CD4-positive, alpha-beta memory T cell (primary cell): ENCODE data around the gene SLC25A25. TPM values are rescaled to one million over a fixed set of nuclear protein-coding genes. Genes with fewer than 3 reads are reported as not detected.

Experiments used
- CTCF ChIA-PET: fragments of 350-600 bp; sonication (Branson Sonifier 250); formaldehyde crosslinking; loops from one replicate; lab custom pipeline; 2021; ENCODE audit warnings: inconsistent platforms; ENCODE audit not compliant: partially characterized antibody; lab: Charles Lee
- POLR2A ChIA-PET: fragments of 350-600 bp; sonication (Branson Sonifier 250); formaldehyde crosslinking; loops from one replicate; lab custom pipeline; 2021; ENCODE audit not compliant: partially characterized antibody; lab: Charles Lee
- DNase-seq, 5 donors: peaks; one replicate each; pipeline versions ENCODE4 v3.0.0 to v3.0.0-alpha.2; 2020 to 2022; ENCODE audit warnings: mixed read lengths in 1 of 5
- H3K27ac ChIP-seq: one replicate; pipeline ENCODE4 v1.7.0; 2013; ENCODE audit warnings: low read depth, low read length
- H3K27me3 ChIP-seq: 2 replicates; pipeline ENCODE4 v1.7.0; 2013; ENCODE audit warnings: mild to moderate bottlenecking, low read length, moderate library complexity; ENCODE audit not compliant: insufficient read depth
- H3K36me3 ChIP-seq: 2 replicates; pipeline ENCODE4 v1.7.0; 2013; ENCODE audit warnings: mild to moderate bottlenecking, low read length, moderate library complexity; ENCODE audit not compliant: insufficient read depth
- H3K4me1 ChIP-seq: 2 replicates; pipeline ENCODE4 v1.7.0; 2013; ENCODE audit warnings: mild to moderate bottlenecking, low read length, moderate library complexity; ENCODE audit not compliant: insufficient read depth
- H3K4me3 ChIP-seq, 2 donors: one replicate each; pipeline ENCODE4 v1.7.0; 2013; ENCODE audit warnings: low read length in 2 of 2, mild to moderate bottlenecking in 1 of 2
- H3K9me3 ChIP-seq, 2 donors: one replicate each; pipeline ENCODE4 v1.7.0; 2013; ENCODE audit warnings: low read length in 2 of 2, control low read depth in 1 of 2; ENCODE audit not compliant: control insufficient read depth in 1 of 2
- H3K27ac Mint-ChIP-seq, 7 donors: one replicate each; pipeline ENCODE4 v1.8.0; 2020 to 2021; ENCODE audit warnings: mixed read lengths in 7 of 7, mild to moderate bottlenecking in 6 of 7, inconsistent platforms in 3 of 7, moderate library complexity in 3 of 7
- H3K27me3 Mint-ChIP-seq, 2 donors: one replicate each; pipeline ENCODE4 v1.8.0; 2020 to 2021; ENCODE audit warnings: mixed read lengths in 2 of 2
- H3K36me3 Mint-ChIP-seq, 2 donors: one replicate each; pipeline ENCODE4 v1.8.0; 2020 to 2021; ENCODE audit warnings: mixed read lengths in 2 of 2, inconsistent platforms in 1 of 2, mild to moderate bottlenecking in 1 of 2
- H3K4me1 Mint-ChIP-seq, 4 donors: one replicate each; pipeline ENCODE4 v1.8.0; 2020 to 2021; ENCODE audit warnings: mixed read lengths in 4 of 4, mild to moderate bottlenecking in 1 of 4
- H3K4me3 Mint-ChIP-seq, 8 donors: one replicate each; pipeline ENCODE4 v1.8.0; 2020 to 2021; ENCODE audit warnings: mixed read lengths in 8 of 8, mild to moderate bottlenecking in 7 of 8, moderate library complexity in 6 of 8, inconsistent platforms in 3 of 8
- H3K9me3 Mint-ChIP-seq, 8 donors: one replicate each; pipeline ENCODE4 v1.8.0; 2020 to 2021; ENCODE audit warnings: mixed read lengths in 8 of 8, mild to moderate bottlenecking in 5 of 8, inconsistent platforms in 3 of 8, moderate library complexity in 1 of 8
- intact Hi-C: fragments of 100-400 bp; cut with micrococcal nuclease; formaldehyde crosslinking; loops from one replicate; pipeline ENCODE4 v1.15.1; 2023
- polyA plus RNA-seq, 2 donors: library from polyadenylated mRNA; unstranded; fragments of 300-500 nt; fragmentation: Illumina TruSeq; gene quantifications; one replicate each; pipeline ENCODE4 v1.2.3, GENCODE V29; 2021
- total RNA-seq, 2 experiments: library from RNA; stranded (reverse); gene quantifications; one replicate each; pipeline ENCODE4 v1.2.3, GENCODE V29; 2021

SLC25A25 gene
- total and polyA plus RNA-seq, 4 experiments from 2014 or later = 13.4 to 26.9 (median 19.8) TPM

GRCh38 chr9:128118971-128119665 lies 51.1 kb downstream of the SLC25A25 start:
- CTCF ChIA-PET = interaction anchor here (0.7 to 1.0 kb wide), 2 partner anchors 84 to 175 kb away, joined by 3 read pairs; no protein-coding TSS in a partner anchor
- no peaks in the 10 kb centered on the region for H3K27me3 ChIP-seq
- no peaks in the 10 kb centered on the region for H3K27me3 Mint-ChIP-seq
- POLR2A ChIA-PET = no interaction called here
- peaks cover 6% of the 10 kb centered on the region for H3K4me1 ChIP-seq
- no peak overlapping the region for H3K27ac ChIP-seq
- intact Hi-C loops = loop anchor here (5.0 kb wide), 2 partner anchors 147 to 332 kb away; partner anchors contain the start of gene CDK9
- peaks cover 6% of the 10 kb centered on the region for H3K36me3 ChIP-seq
- no peaks in the 10 kb centered on the region for H3K9me3 ChIP-seq
- no peak overlapping the region for H3K4me3 ChIP-seq
- no peak overlapping the region for H3K4me3 Mint-ChIP-seq
- no peaks in the 10 kb centered on the region for H3K9me3 Mint-ChIP-seq
- peaks cover 0 to 24% of the 10 kb centered on the region in 2 donors for H3K36me3 Mint-ChIP-seq
- H3K4me1 Mint-ChIP-seq = peaks cover 3 to 7% (median 5%) of the 10 kb centered on the region in 4 donors
- no peak overlapping the region for H3K27ac Mint-ChIP-seq
- no peak for DNase-seq

DNA sequence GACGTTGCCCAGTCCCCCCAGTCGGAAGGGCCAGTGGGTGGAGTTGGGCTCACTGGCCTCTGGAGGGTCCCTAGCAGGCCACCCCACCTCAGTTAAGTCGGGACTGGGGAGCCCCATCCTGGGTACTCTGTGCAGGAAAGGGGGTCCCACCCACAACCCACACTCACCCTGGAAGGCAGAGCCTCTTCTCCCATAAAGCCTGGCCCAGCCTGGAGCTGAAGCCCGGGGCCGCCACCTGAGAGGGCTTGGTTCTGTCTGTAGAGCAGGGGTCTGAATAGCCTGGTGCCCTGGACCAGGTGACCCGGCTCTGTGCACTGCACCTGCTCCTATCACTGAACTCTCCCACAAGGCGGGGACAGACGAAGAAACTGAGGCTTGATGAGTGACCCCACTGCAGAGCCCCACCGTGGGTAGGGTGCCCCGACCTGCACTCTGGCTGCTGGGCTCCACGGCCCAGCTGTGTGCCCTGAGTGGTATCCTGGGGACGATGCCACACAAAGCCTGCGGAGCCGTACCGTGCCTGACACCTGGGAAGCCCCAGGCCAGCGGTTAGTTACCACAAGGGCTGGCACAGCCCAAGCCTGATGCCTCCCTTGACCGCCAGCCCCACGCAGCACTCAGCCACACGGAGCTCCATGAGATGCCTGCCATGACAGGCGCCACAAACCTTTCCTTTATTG lies 52.2 kb downstream of the SLC25A25 start:
- CTCF ChIA-PET = interaction anchor here (0.7 to 1.0 kb wide), 3 partner anchors 36 to 176 kb away, joined by 3 read pairs; no protein-coding TSS in a partner anchor
- Mint-ChIP-seq H3K36me3 (peaks cover 0 to 26% of the 10 kb centered on the region in 2 donors), H3K4me3 (no peak overlapping the region), H3K4me1 (peaks cover 8 to 14% (median 11%) of the 10 kb centered on the region in 4 donors), H3K27ac (no peak overlapping the region), H3K9me3 (no peaks in the 10 kb centered on the region), H3K27me3 (no peaks in the 10 kb centered on the region)
- Histone ChIP-seq H3K36me3 (peaks cover 12% of the 10 kb centered on the region), H3K4me1 (peaks cover 12% of the 10 kb centered on the region), H3K9me3 (no peaks in the 10 kb centered on the region), H3K27me3 (no peaks in the 10 kb centered on the region), H3K4me3 (no peak overlapping the region), H3K27ac (no peak overlapping the region)
- intact Hi-C loops = loop anchor here (10.0 kb wide), 1 partner anchor 385 kb away; the partner anchor contains the start of gene TOR2A
- POLR2A ChIA-PET = interaction anchor here (1.0 kb wide), 1 partner anchor 8 kb away, joined by 4 read pairs; no protein-coding TSS in a partner anchor
- DNase-seq = no peak

DNA sequence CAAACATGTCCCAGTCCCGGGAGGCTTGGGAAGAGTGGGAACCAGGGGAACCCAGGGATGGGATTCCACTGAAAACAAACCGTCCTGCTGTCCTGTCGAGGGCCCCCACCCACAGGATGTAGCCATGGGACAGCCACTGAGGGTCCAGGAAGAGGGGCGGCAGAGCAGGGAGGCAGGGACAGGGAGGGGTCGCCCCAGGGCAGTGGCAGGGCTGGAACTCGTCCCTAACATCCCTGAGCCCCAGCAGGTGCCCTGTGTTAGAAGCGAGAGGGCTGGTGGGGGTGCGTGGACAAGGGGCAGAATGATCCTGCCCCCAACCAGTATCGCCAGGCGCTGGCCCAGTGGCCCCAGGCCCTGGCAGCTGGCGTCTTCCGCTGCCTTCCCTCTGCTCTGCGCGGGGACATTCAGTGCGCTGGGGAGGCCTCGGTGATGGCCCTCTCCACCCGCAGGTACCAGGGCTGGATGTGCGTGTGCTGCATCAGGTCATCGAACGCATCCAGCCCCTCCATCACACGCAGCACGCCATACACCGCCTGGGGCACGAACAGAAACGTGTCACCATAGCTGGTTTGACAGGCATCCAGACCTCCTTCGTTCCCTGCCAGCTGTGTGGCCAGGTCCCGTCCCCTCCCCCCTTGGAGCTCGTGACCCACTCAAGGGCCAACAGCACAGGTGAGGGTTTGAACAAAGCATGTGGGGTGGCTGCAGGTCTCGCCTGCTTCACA lies 52.9 kb downstream of the SLC25A25 start:
- Mint-ChIP-seq H3K27ac (no peak overlapping the region), H3K27me3 (no peaks in the 10 kb centered on the region), H3K4me3 (no peak overlapping the region), H3K4me1 (peaks cover 12 to 21% (median 17%) of the 10 kb centered on the region in 4 donors), H3K9me3 (no peaks in the 10 kb centered on the region), H3K36me3 (peaks cover 0 to 26% of the 10 kb centered on the region in 2 donors)
- Histone ChIP-seq H3K9me3 (no peaks in the 10 kb centered on the region), H3K4me1 (peaks cover 19% of the 10 kb centered on the region), H3K4me3 (no peak overlapping the region), H3K27me3 (no peaks in the 10 kb centered on the region), H3K36me3 (peaks cover 12% of the 10 kb centered on the region), H3K27ac (no peak overlapping the region)
- intact Hi-C loops = loop anchor here (10.0 kb wide), 1 partner anchor 386 kb away; the partner anchor contains the start of gene TOR2A
- ChIA-PET POLR2A (interaction anchor here (1.0 kb wide), 1 partner anchor 7 kb away, joined by 4 read pairs; no protein-coding TSS in a partner anchor), CTCF (interaction anchor here (1.0 kb wide), 1 partner anchor 36 kb away, joined by 3 read pairs; no protein-coding TSS in a partner anchor)
- no peak for DNase-seq

DNA sequence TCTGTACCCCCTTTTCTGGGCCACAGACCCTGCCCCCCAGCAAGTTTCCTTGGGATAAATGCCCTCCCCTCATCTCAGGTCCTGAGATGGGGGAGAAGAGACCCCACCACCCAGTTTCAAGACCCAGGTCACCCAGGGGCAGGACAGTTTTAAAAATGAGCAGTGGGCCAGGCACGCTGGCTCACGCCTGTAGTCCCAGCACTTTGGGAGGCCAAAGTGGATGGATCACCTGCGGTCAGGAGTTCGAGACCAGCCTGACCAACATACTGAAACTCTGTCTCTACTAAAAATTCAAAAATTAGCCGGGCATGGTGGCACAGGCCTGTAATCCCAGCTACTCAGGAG lies 53.4 kb downstream of the SLC25A25 start:
- H3K4me3 Mint-ChIP-seq = no peak overlapping the region
- H3K27me3 ChIP-seq = no peaks in the 10 kb centered on the region
- no peak overlapping the region for H3K27ac Mint-ChIP-seq
- DNase-seq = no peak
- CTCF ChIA-PET = no interaction called here
- H3K9me3 ChIP-seq = no peaks in the 10 kb centered on the region
- no peak overlapping the region for H3K27ac ChIP-seq
- POLR2A ChIA-PET = no interaction called here
- H3K36me3 ChIP-seq = peaks cover 12% of the 10 kb centered on the region
- intact Hi-C loops = loop anchor here (10.0 kb wide), 1 partner anchor 387 kb away; the partner anchor contains the start of gene TOR2A
- no peak overlapping the region for H3K4me3 ChIP-seq
- H3K36me3 Mint-ChIP-seq = peaks cover 0 to 29% of the 10 kb centered on the region in 2 donors
- H3K4me1 ChIP-seq = peaks cover 24% of the 10 kb centered on the region
- no peaks in the 10 kb centered on the region for H3K9me3 Mint-ChIP-seq
- peaks cover 18 to 26% (median 22%) of the 10 kb centered on the region in 4 donors for H3K4me1 Mint-ChIP-seq
- no peaks in the 10 kb centered on the region for H3K27me3 Mint-ChIP-seq

GRCh38 chr9:128121924-128122808 lies 54.1 kb downstream of the SLC25A25 start:
- H3K4me1 Mint-ChIP-seq = peaks cover 18 to 31% (median 22%) of the 10 kb centered on the region in 4 donors
- ChIA-PET CTCF (no interaction called here), POLR2A (interaction anchor here (0.7 kb wide), 1 partner anchor 9 kb away, joined by 3 read pairs; no protein-coding TSS in a partner anchor)
- Histone ChIP-seq H3K4me1 (peaks cover 29% of the 10 kb centered on the region), H3K36me3 (peaks cover 12% of the 10 kb centered on the region), H3K27me3 (no peaks in the 10 kb centered on the region), H3K9me3 (no peaks in the 10 kb centered on the region), H3K27ac (no peak overlapping the region), H3K4me3 (no peak overlapping the region)
- no peak overlapping the region for H3K4me3 Mint-ChIP-seq
- peaks cover 0 to 29% of the 10 kb centered on the region in 2 donors for H3K36me3 Mint-ChIP-seq
- DNase-seq = no peak
- no peaks in the 10 kb centered on the region for H3K9me3 Mint-ChIP-seq
- intact Hi-C loops = loop anchor here (10.0 kb wide), 1 partner anchor 387 kb away; the partner anchor contains the start of gene TOR2A
- no peak overlapping the region for H3K27ac Mint-ChIP-seq
- no peaks in the 10 kb centered on the region for H3K27me3 Mint-ChIP-seq

GRCh38 chr9:128122809-128123175 lies 54.8 kb downstream of the SLC25A25 start:
- ChIA-PET CTCF (no interaction called here), POLR2A (interaction anchor here (0.7 kb wide), 1 partner anchor 9 kb away, joined by 3 read pairs; no protein-coding TSS in a partner anchor)
- Histone ChIP-seq H3K4me3 (no peak overlapping the region), H3K27ac (no peak overlapping the region), H3K36me3 (peaks cover 12% of the 10 kb centered on the region), H3K4me1 (peaks cover 28% of the 10 kb centered on the region), H3K27me3 (no peaks in the 10 kb centered on the region), H3K9me3 (no peaks in the 10 kb centered on the region)
- Mint-ChIP-seq H3K27me3 (no peaks in the 10 kb centered on the region), H3K36me3 (peaks cover 0 to 27% of the 10 kb centered on the region in 2 donors), H3K9me3 (no peaks in the 10 kb centered on the region), H3K4me3 (no peak overlapping the region), H3K27ac (peak overlapping the region in 1 of 7 donors; percentile 70), H3K4me1 (peaks cover 15 to 27% (median 20%) of the 10 kb centered on the region in 4 donors)
- intact Hi-C loops = loop anchor here (10.0 kb wide), 1 partner anchor 388 kb away; the partner anchor contains the start of gene TOR2A
- DNase-seq = no peak
